KMS-11 (cell line): ENCODE measurements around the gene FLRT2.

Experiments used
- H2AFZ ChIP-seq: fragments of 200-600 bp; sonication (generic); 2 replicates; pipeline ENCODE4 v1.6.1; 2016; ENCODE audit warnings: antibody characterized with exemption, mixed run types, low read depth
- H3K27ac ChIP-seq: fragments of 200-600 bp; sonication (generic); 2 replicates; pipeline ENCODE4 v1.6.1; 2016; ENCODE audit warnings: mild to moderate bottlenecking, mixed run types
- H3K27me3 ChIP-seq: fragments of 200-600 bp; sonication (generic); 2 replicates; pipeline ENCODE4 v1.6.1; 2017; ENCODE audit warnings: mild to moderate bottlenecking, low read depth, mixed run types, moderate library complexity; ENCODE audit not compliant: insufficient read depth
- H3K36me3 ChIP-seq: fragments of 200-600 bp; sonication (generic); 2 replicates; pipeline ENCODE4 v1.6.1; 2017; ENCODE audit warnings: mild to moderate bottlenecking, mixed run types; ENCODE audit not compliant: insufficient read depth
- H3K4me1 ChIP-seq: fragments of 200-600 bp; sonication (generic); 2 replicates; pipeline ENCODE4 v1.6.1; 2016; ENCODE audit warnings: mild to moderate bottlenecking, low read depth, mixed run types; ENCODE audit not compliant: poor library complexity, severe bottlenecking
- H3K4me2 ChIP-seq: fragments of 200-600 bp; sonication (generic); 2 replicates; pipeline ENCODE4 v1.7.0; 2016; ENCODE audit warnings: mild to moderate bottlenecking, mixed run types
- H3K4me3 ChIP-seq: fragments of 200-600 bp; sonication (generic); IDR thresholded peaks from 2 replicates; pipeline ENCODE4 v1.6.1; 2017; ENCODE audit warnings: low read depth, low read length, mixed read lengths; ENCODE audit not compliant: insufficient read depth
- H3K79me2 ChIP-seq: fragments of 200-600 bp; sonication (generic); 2 replicates; pipeline ENCODE4 v1.6.1; 2016; ENCODE audit warnings: low read depth, mixed run types; ENCODE audit not compliant: insufficient read depth
- H3K9ac ChIP-seq: fragments of 200-600 bp; sonication (generic); 2 replicates; pipeline ENCODE4 v1.6.1; 2016; ENCODE audit warnings: mild to moderate bottlenecking, mixed run types
- H4K20me1 ChIP-seq: fragments of 200-600 bp; sonication (generic); 2 replicates; pipeline ENCODE4 v1.6.1; 2016; ENCODE audit warnings: mild to moderate bottlenecking, mixed run types; ENCODE audit not compliant: insufficient read depth
- TF ChIP-seq, protein P1 (sequence below): fragments of 200-600 bp; sonication (generic); conservative IDR thresholded peaks from 2 replicates; pipeline ENCODE4 v1.6.1; 2017; ENCODE audit warnings: low read depth, mild to moderate bottlenecking, antibody characterized with exemption, low read length, moderate library complexity, mixed read lengths

The FLRT2 gene

DNA sequence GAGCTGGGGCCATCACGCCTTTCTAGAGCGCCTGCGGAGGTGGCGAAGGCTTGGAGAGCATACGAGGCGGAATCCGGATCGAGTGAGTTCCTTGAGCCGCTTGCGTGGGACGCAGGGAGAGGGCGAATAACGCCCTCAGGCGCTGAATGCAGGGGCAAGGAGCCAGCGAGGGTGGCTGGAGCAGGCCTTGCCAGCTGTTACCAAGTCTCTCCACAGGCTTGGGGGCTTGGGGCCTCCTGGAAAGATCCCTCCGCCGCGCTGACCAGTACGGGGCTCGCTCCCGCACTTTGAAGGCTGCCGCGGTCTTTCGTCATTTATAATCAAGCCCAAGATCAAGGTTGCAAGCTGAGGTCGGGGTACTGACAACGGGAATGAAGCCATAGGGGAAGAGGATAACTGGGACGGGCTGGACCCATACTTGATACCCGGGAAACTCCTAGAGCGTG lies 1.2 kb downstream of the FLRT2 start:
- no peak overlapping the region for H3K4me2 ChIP-seq
- no peak overlapping the region for H2AFZ ChIP-seq
- no peaks in the 10 kb centered on the region for H4K20me1 ChIP-seq
- H3K79me2 ChIP-seq, result no peaks in the 10 kb centered on the region
- H3K27ac ChIP-seq, result no peak overlapping the region
- no peaks in the 10 kb centered on the region for H3K36me3 ChIP-seq
- H3K9ac ChIP-seq, result no peak overlapping the region
- TF ChIP-seq, protein P1, sequence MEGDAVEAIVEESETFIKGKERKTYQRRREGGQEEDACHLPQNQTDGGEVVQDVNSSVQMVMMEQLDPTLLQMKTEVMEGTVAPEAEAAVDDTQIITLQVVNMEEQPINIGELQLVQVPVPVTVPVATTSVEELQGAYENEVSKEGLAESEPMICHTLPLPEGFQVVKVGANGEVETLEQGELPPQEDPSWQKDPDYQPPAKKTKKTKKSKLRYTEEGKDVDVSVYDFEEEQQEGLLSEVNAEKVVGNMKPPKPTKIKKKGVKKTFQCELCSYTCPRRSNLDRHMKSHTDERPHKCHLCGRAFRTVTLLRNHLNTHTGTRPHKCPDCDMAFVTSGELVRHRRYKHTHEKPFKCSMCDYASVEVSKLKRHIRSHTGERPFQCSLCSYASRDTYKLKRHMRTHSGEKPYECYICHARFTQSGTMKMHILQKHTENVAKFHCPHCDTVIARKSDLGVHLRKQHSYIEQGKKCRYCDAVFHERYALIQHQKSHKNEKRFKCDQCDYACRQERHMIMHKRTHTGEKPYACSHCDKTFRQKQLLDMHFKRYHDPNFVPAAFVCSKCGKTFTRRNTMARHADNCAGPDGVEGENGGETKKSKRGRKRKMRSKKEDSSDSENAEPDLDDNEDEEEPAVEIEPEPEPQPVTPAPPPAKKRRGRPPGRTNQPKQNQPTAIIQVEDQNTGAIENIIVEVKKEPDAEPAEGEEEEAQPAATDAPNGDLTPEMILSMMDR, result no peak
- H3K4me1 ChIP-seq, result no peaks in the 10 kb centered on the region
- no peak overlapping the region for H3K4me3 ChIP-seq
- no peaks in the 10 kb centered on the region for H3K27me3 ChIP-seq

DNA sequence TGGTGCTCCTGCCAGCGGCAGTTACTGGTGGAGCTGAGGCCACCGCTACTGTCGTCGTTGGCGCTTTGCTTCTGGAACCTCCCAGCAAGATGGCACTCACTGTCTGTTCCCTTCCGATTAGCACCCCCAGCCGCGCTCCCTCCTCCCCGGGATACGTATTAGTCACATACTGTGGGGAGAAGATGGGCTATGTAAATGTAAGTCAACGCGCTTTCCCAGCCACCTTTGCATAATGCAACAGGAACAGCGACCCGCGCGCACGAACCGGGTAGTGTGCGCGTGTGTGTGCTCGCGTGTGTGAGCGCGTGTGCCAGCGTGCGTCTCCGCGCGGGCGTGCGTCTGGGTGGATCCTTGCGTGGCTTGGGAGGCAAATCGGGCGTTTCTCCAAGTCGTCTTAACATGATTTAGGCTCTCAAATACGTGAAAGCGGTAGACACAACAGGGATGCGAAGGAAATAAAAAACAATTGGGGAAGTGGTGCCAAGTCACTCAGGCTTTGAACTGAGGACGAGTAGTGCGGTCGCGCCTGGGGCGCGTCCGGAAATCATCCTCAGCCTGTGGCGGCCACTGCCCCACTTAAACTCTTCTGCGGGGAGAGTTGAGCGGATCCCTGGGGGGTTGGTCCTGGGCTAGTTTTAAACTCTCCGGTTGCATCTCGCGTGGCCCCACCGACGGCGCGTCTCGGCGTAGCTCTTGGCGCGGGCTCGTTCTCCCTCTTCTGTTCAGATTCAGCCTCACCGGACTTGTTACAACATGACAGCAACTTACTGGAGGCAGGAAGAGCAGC lies 1.8 kb downstream of the FLRT2 start:
- no peak overlapping the region for H3K27ac ChIP-seq
- H3K36me3 ChIP-seq, result no peaks in the 10 kb centered on the region
- no peaks in the 10 kb centered on the region for H3K27me3 ChIP-seq
- TF ChIP-seq, protein P1, result no peak
- no peaks in the 10 kb centered on the region for H3K79me2 ChIP-seq
- no peak overlapping the region for H3K4me2 ChIP-seq
- H3K4me3 ChIP-seq, result no peak overlapping the region
- H2AFZ ChIP-seq, result no peak overlapping the region
- H3K4me1 ChIP-seq, result no peaks in the 10 kb centered on the region
- H4K20me1 ChIP-seq, result no peaks in the 10 kb centered on the region
- no peak overlapping the region for H3K9ac ChIP-seq

DNA sequence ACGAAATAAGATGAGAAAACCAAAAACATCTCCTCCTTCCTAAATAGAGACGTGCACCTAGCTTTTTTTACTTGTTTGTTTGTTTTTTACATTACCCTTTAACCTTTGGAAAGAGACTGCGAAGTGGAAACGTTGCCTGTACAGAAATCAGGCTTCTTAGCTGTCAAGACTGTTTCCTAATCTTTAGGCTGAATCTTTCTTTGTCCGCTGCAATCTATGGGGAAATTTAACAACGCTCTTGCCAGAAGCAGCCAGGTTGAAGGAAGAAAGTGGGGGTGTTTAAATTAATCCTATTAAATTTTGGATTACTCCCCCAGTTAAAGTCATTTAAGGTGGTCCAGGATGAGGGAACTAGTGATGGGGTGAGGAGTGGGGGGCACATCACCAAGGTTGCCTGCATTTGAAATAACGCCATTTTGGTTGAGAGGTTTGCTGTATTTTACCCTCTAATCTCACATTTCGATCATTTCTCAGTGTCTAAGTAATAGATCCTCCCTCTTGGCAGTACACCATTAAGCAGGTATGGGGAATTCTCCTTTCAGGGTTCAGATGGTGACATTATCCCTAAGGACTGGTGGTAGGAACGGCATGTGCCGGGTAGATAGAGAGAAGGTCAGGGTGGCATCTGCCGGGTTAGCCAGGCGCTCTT lies 2.6 kb downstream of the FLRT2 start:
- no peaks in the 10 kb centered on the region for H3K4me1 ChIP-seq

DNA sequence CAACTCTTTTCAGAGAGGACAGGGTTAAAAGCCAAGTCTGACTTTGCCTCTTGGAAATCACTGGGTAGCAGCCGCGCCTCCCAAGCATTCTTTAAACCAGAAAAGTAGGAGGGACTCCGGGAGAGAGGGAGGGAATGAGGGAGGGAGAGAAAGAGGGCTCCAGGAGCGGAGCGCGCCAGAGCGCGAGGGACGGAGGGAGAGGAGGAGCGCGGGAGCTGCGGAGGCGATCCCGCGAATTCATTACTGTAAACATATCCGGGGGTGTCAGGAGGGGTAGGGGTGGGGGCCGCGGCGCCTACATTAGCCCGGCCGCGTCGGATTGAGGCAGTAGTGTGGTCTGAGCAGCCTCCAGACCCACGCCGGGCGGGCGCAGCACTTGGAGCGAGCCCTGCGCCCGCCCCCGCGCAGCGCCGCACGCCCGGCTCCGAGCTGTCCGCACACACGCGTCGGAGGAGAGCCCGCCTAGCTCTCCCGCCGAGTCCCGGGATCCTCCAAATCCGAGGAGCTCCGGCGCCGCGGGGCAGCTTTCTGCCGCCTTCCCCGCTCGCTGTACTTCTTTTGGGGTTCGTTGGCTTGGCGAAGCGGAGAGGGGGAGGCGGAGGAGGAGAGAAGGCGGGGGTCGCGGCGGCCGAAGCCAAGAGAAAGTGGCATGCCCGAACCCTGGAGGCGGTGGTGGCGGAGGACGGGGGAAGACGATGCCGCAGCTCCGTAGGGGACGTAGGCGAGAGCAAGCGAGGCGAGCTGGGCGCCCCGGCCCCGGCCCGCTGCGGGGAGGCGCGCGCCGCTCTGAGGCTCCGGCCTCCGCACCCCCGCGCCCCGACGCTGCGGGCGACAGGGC lies 3.3 kb downstream of the FLRT2 start:
- Histone ChIP-seq H3K79me2 (no peaks in the 10 kb centered on the region), H2AFZ (no peak overlapping the region), H3K4me3 (no peak overlapping the region), H3K4me1 (no peaks in the 10 kb centered on the region), H3K4me2 (no peak overlapping the region), H3K36me3 (no peaks in the 10 kb centered on the region), H4K20me1 (no peaks in the 10 kb centered on the region), H3K27me3 (no peaks in the 10 kb centered on the region), H3K9ac (no peak overlapping the region), H3K27ac (no peak overlapping the region)
- TF ChIP-seq, protein P1, result no peak

More for the DNA sequence above, 2.6 kb downstream of the FLRT2 start:
- H3K4me3 ChIP-seq, result no peak overlapping the region
- no peak overlapping the region for H3K9ac ChIP-seq
- H4K20me1 ChIP-seq, result no peaks in the 10 kb centered on the region
- H3K4me2 ChIP-seq, result no peak overlapping the region
- no peaks in the 10 kb centered on the region for H3K27me3 ChIP-seq
- no peaks in the 10 kb centered on the region for H3K36me3 ChIP-seq
- no peak overlapping the region for H2AFZ ChIP-seq
- H3K27ac ChIP-seq, result no peak overlapping the region
- no peaks in the 10 kb centered on the region for H3K79me2 ChIP-seq
- TF ChIP-seq, protein P1, result no peak
